HepG2 (cell line): Measurements from ENCODE around the gene ART1. TPM values are rescaled to one million over a fixed set of nuclear protein-coding genes. Genes with fewer than 3 reads are reported as not detected.

Experiments used
- ATAC-seq: fragments of 200-7000 bp; cut with Tn5 transposase; 3 replicates; pipeline ENCODE4 v1.9.1; 2020; ENCODE audit warnings: mild to moderate bottlenecking, moderate library complexity
- BruUV-seq: library from RNA; stranded (reverse); fragments of 400-500 nt; replicated peaks from 2 replicates; lab custom pipeline; 2021; lab: Mats Ljungman, UMichigan
- CTCF ChIA-PET: fragments of 300-600 bp; formaldehyde crosslinking; extraction: SDS; loops from one replicate; lab custom pipeline; 2021; ENCODE audit warnings: low total read pairs, inconsistent platforms, low intra/inter-chr PET ratio; lab: Yijun Ruan, JAX
- POLR2A ChIA-PET: fragments of 350-600 bp; sonication (Branson Sonifier 250); formaldehyde crosslinking; loops from one replicate; lab custom pipeline; 2020; ENCODE audit warnings: antibody characterized with exemption, inconsistent platforms; lab: Yijun Ruan, JAX
- DNase-seq: peaks from one replicate; pipeline ENCODE4 v3.0.0-alpha.2; 2015; ENCODE audit warnings: low spot score
- FAIRE-seq: peaks from 3 replicates; lab custom pipeline; 2011; peaks lifted over from hg19 to GRCh38; lab: Jason Lieb, UNC
- H2AFZ ChIP-seq: one replicate; pipeline ENCODE4 v1.6.1; 2011; ENCODE audit warnings: low read length, inconsistent platforms
- H3K27ac ChIP-seq: fragments of 300-600 bp; 3 replicates; pipeline ENCODE4 v1.8.0; 2011; ENCODE audit warnings: mixed run types, mild to moderate bottlenecking, mixed read lengths, low read length, inconsistent platforms; ENCODE audit not compliant: insufficient read depth; ENCODE audit errors: extremely low read length
- H3K27me3 ChIP-seq, 2 experiments: fragments of 200-600 bp in 1 of 2; 2 replicates in 1 of 2; 3 replicates in 1 of 2; pipeline versions ENCODE4 v1.6.0 to v1.8.0; 2011; ENCODE audit warnings: low read length in 2 of 2, mild to moderate bottlenecking in 2 of 2, moderate library complexity in 2 of 2, inconsistent platforms in 1 of 2; ENCODE audit not compliant: insufficient read depth in 2 of 2, control insufficient read depth in 1 of 2
- H3K36me3 ChIP-seq, 2 experiments: fragments of 200-600 bp in 1 of 2; replicated peaks in 1 of 2; 2 replicates in 1 of 2; 3 replicates in 1 of 2; pipeline versions ENCODE4 v1.5.1 to v1.8.0; 2011; ENCODE audit warnings: low read length in 2 of 2, inconsistent platforms in 1 of 2; ENCODE audit not compliant: insufficient read depth in 2 of 2, control insufficient read depth in 1 of 2
- H3K4me1 ChIP-seq: 2 replicates; pipeline ENCODE4 v1.5.1; 2012; ENCODE audit warnings: low read length, inconsistent platforms; ENCODE audit not compliant: insufficient read depth
- H3K4me2 ChIP-seq: 2 replicates; pipeline ENCODE4 v1.6.0; 2011; ENCODE audit warnings: low read depth, low read length, inconsistent platforms
- H3K4me3 ChIP-seq, 3 experiments: fragments of 200-600 bp in 1 of 3; sonication (generic), shearing (Covaris generic) in 1 of 3; replicated peaks in 1 of 3; 2 replicates each; pipeline ENCODE4 v1.5.1; 2011 to 2016; ENCODE audit warnings: low read length in 3 of 3, inconsistent platforms in 2 of 3, low read depth in 2 of 3, mild to moderate bottlenecking in 2 of 3, control low read depth in 1 of 3, mixed read lengths in 1 of 3; ENCODE audit not compliant: insufficient read depth in 1 of 3
- H3K79me2 ChIP-seq: one replicate; pipeline ENCODE4 v1.6.1; 2011; ENCODE audit warnings: low read length, inconsistent platforms; ENCODE audit not compliant: insufficient read depth
- H3K9ac ChIP-seq: 2 replicates; pipeline ENCODE4 v1.6.0; 2011; ENCODE audit warnings: mild to moderate bottlenecking, low read depth, low read length, inconsistent platforms; ENCODE audit not compliant: insufficient read depth
- H3K9me3 ChIP-seq: 2 replicates; pipeline ENCODE4 v1.5.1; 2012; ENCODE audit warnings: mild to moderate bottlenecking, low read length
- H4K20me1 ChIP-seq: 2 replicates; pipeline ENCODE4 v1.6.0; 2011; ENCODE audit warnings: inconsistent platforms, mild to moderate bottlenecking, low read length, moderate library complexity; ENCODE audit not compliant: insufficient read depth
- ATF4 ChIP-seq, 2 experiments: fragments of 450-650 bp in 1 of 2; sonication (generic) in 1 of 2; formaldehyde crosslinking; IDR thresholded peaks; 2 replicates each; pipeline versions ENCODE4 v1.5.0 to v1.8.0; 2020 to 2022; ENCODE audit warnings: mild to moderate bottlenecking in 1 of 2, missing genetic modification reagents in 1 of 2
- ATF5 ChIP-seq: sonication (generic); formaldehyde crosslinking; IDR thresholded peaks from 2 replicates; pipeline ENCODE4 v1.4.0; 2020; ENCODE audit warnings: mild to moderate bottlenecking, low read depth, missing genetic modification reagents
- DNMT3B ChIP-seq: conservative IDR thresholded peaks from 2 replicates; pipeline ENCODE4 v1.6.1; 2016; ENCODE audit warnings: missing biosample characterization, control low read depth
- ELF1 ChIP-seq: sonication (generic); formaldehyde crosslinking; IDR thresholded peaks from 2 replicates; pipeline ENCODE4 v1.4.0; 2020; ENCODE audit warnings: missing genetic modification reagents
- ELF3 ChIP-seq: IDR thresholded peaks from 2 replicates; pipeline ENCODE4 v1.6.1; 2016; ENCODE audit warnings: missing genetic modification reagents, missing compliant biosample characterization
- SP2 ChIP-seq: sonication (generic); formaldehyde crosslinking; IDR thresholded peaks from 2 replicates; pipeline ENCODE4 v1.5.1; 2020; ENCODE audit warnings: mild to moderate bottlenecking, missing genetic modification reagents
- THYN1 ChIP-seq: sonication (generic); formaldehyde crosslinking; IDR thresholded peaks from 2 replicates; pipeline ENCODE4 v1.8.1; 2023; ENCODE audit warnings: low read depth, mild to moderate bottlenecking, moderate library complexity, missing genetic modification reagents, borderline replicate concordance
- ZHX2 ChIP-seq, 2 experiments: sonication (generic) in 1 of 2; formaldehyde crosslinking in 1 of 2; IDR thresholded peaks; 2 replicates each; pipeline versions ENCODE4 v1.6.1 to v1.9.0; 2014 to 2022; ENCODE audit warnings: antibody characterized with exemption in 1 of 2, borderline replicate concordance in 1 of 2, inconsistent platforms in 1 of 2, low read depth in 1 of 2, missing genetic modification reagents in 1 of 2
- ZNF660 ChIP-seq: sonication (generic); formaldehyde crosslinking; IDR thresholded peaks from 2 replicates; pipeline ENCODE4 v1.5.1; 2020; ENCODE audit warnings: mild to moderate bottlenecking, low read depth, missing genetic modification reagents, borderline replicate concordance
- ZNF709 ChIP-seq: sonication (generic); formaldehyde crosslinking; IDR thresholded peaks from 2 replicates; pipeline ENCODE4 v1.5.0; 2020; ENCODE audit warnings: mild to moderate bottlenecking, missing genetic modification reagents
- WGBS: methylation state at CpG from one replicate; pipeline ENCODE4 v1.1.6; 2017; ENCODE audit warnings: low lambda C conversion rate; 5-methylcytosine and 5-hydroxymethylcytosine counted together
- in situ Hi-C: cut with HindIII; loops from 2 replicates; pipeline ENCODE4 v1.10.0; 2017; ENCODE audit warnings: low pct_unique_long_range_greater_than_20kb; ENCODE audit not compliant: extremely low pct_ligation_motif_present
- intact Hi-C: fragments of 100-400 bp; cut with micrococcal nuclease; formaldehyde crosslinking; loops from one replicate; pipeline ENCODE4 v1.10.0; 2022; ENCODE audit not compliant: unreplicated experiment
- polyA plus RNA-seq, 8 experiments: library from polyadenylated mRNA; depleted of rRNA in 3 of 8; stranded (reverse) in 7 of 8; unstranded in 1 of 8; fragments of >200 nt; fragmentation: Illumina TruSeq in 4 of 8; extraction: Trizol in 4 of 8; gene quantifications; 2 replicates each; pipeline versions ENCODE4 v1.2.1 to v1.2.3, GENCODE V29; 2011 to 2016; ENCODE audit warnings: low read depth in 4 of 8, missing spikeins in 1 of 8, mixed read lengths in 1 of 8; ENCODE audit not compliant: insufficient read depth in 1 of 8
- total RNA-seq, 5 experiments: library from RNA; depleted of rRNA; stranded (reverse); fragments of >200 nt; fragmentation: Illumina TruSeq; extraction: Trizol; gene quantifications; 2 replicates each; pipeline ENCODE4 v1.2.3, GENCODE V29; 2016; ENCODE audit warnings: low read depth in 1 of 5

The ART1 gene
- total and polyA plus RNA-seq, 2 of the 13 experiments (the other 11 are each of a cell fraction or from before 2014, with no cell fraction given) = not detected

- FAIRE-seq = no peak
- POLR2A ChIA-PET = no interaction called here
Observed at GRCh38 chr11:3610846-3611245, 34.1 kb upstream of the ART1 start.

GRCh38 chr11:3611976-3612678 is 32.8 kb upstream of the ART1 start:
- 27% methylated on average over 3 of the region's 3 CpGs for WGBS
- in situ Hi-C loops (no loop called here), intact Hi-C loops (no loop called here)
- POLR2A ChIA-PET = no interaction called here
- Histone ChIP-seq H2AFZ (no peak overlapping the region), H3K79me2 (no peaks in the 10 kb centered on the region), H3K4me3 (no peak overlapping the region), H4K20me1 (no peaks in the 10 kb centered on the region; the same call in 1 of the 2 replicates), H3K4me1 (no peaks in the 10 kb centered on the region), H3K9me3 (no peaks in the 10 kb centered on the region), H3K4me2 (no peak overlapping the region), H3K9ac (no peak overlapping the region), H3K27ac (no peak overlapping the region), H3K36me3 (no peaks in the 10 kb centered on the region), H3K27me3 (no peaks in the 10 kb centered on the region; a peak in 3 of 5 replicates)
- no TSS peak for BruUV-seq
- DNase-seq (no peak), FAIRE-seq (no peak), ATAC-seq (no peak)
- CTCF ChIA-PET = no interaction called here
- no peak for TF ChIP-seq ATF4 (CRISPR knock-in tag; IDR thresholded peaks at IDR 0.05)
- no peak for TF ChIP-seq ZHX2 (IDR thresholded peaks at IDR 0.05; ENCODE audit: low read depth)
- no peak for TF ChIP-seq ZHX2 (CRISPR knock-in tag; IDR thresholded peaks at IDR 0.05; ENCODE audit: borderline replicate concordance)
- TF ChIP-seq ATF5 (CRISPR knock-in tag) = no peak
- TF ChIP-seq SP2 (CRISPR knock-in tag) = no peak
- no peak for TF ChIP-seq DNMT3B
- no peak for TF ChIP-seq THYN1 (CRISPR knock-in tag)
- TF ChIP-seq ELF3 (CRISPR knock-in tag) = no peak

More at GRCh38 chr11:3610846-3611245, 34.1 kb upstream of the ART1 start:
- in situ Hi-C loops = no loop called here
- Histone ChIP-seq H3K27ac (no peak overlapping the region), H4K20me1 (no peaks in the 10 kb centered on the region; the same call in 1 of the 2 replicates), H2AFZ (no peak overlapping the region), H3K9ac (no peak overlapping the region), H3K79me2 (no peaks in the 10 kb centered on the region), H3K4me3 (no peak overlapping the region), H3K4me1 (no peaks in the 10 kb centered on the region), H3K4me2 (no peak overlapping the region), H3K9me3 (no peaks in the 10 kb centered on the region), H3K36me3 (no peaks in the 10 kb centered on the region), H3K27me3 (no peaks in the 10 kb centered on the region; a peak in 3 of 5 replicates)
- intact Hi-C loops = no loop called here
- TF ChIP-seq ELF1 (CRISPR knock-in tag) = no peak
- TF ChIP-seq ZNF709 (CRISPR knock-in tag) = no peak
- no peak for TF ChIP-seq ZNF660 (CRISPR knock-in tag)
- CTCF ChIA-PET = no interaction called here
- no TSS peak for BruUV-seq
- ATAC-seq (no peak), DNase-seq (no peak)
- 25% methylated on average over 4 of the region's 4 CpGs for WGBS
